ENCODE results near the gene DNAH17. TPM values are rescaled to one million over a fixed set of nuclear protein-coding genes. Genes with fewer than 3 reads are reported as not detected.
A peak's percentile ranks its signal among the peaks of the same experiment; 100 is the strongest.

DNAH17 gene
- total RNA-seq, 1 experiment from 2014 or later = 0.23 TPM

DNA sequence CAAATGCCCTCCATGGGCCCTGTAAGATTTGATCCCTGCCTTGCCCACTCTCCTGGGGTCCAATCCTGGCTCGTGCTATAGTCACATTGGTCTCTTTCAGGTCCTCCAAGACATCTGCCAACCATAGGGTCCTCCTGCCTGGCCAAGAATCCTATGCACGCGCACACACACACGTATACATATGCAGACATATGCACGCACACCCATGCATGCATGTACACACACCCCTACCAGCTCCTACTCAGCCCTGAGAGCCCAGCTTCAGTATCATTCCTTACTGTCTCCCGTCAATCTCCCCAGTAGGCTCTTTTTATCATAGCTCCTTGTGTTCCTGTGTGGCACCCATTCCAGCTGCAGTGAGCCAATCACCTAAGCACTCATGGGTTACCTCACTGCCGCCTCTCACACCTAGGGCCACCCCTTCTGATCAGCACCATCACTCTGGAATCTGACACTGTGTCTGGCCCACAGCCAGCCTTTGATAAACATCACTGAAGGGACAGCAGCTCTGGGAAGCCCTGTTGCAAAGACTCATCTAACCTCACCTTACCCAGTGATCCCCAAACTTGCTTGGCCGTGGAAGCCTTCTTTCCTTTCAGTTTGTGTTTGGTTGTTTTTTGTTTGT is 7.9 kb upstream of the DNAH17 start:
- no peaks in the 10 kb centered on the region for H3K36me3 ChIP-seq (ENCODE audit: control insufficient read depth, insufficient read depth, low read length)
- CTCF ChIA-PET = no interaction called here
- Mint-ChIP-seq H3K27ac (ENCODE audit: unreplicated experiment) (no peak overlapping the region), H3K9me3 (ENCODE audit: unreplicated experiment) (peaks cover 9% of the 10 kb centered on the region), H3K4me1 (ENCODE audit: low read depth, unreplicated experiment) (no peaks in the 10 kb centered on the region), H3K4me3 (ENCODE audit: unreplicated experiment) (no peak overlapping the region), H3K27me3 (ENCODE audit: insufficient read depth, unreplicated experiment) (peaks cover 2% of the 10 kb centered on the region), H3K36me3 (ENCODE audit: insufficient read depth, unreplicated experiment) (no peaks in the 10 kb centered on the region)
- TF ChIP-seq, protein P1, sequence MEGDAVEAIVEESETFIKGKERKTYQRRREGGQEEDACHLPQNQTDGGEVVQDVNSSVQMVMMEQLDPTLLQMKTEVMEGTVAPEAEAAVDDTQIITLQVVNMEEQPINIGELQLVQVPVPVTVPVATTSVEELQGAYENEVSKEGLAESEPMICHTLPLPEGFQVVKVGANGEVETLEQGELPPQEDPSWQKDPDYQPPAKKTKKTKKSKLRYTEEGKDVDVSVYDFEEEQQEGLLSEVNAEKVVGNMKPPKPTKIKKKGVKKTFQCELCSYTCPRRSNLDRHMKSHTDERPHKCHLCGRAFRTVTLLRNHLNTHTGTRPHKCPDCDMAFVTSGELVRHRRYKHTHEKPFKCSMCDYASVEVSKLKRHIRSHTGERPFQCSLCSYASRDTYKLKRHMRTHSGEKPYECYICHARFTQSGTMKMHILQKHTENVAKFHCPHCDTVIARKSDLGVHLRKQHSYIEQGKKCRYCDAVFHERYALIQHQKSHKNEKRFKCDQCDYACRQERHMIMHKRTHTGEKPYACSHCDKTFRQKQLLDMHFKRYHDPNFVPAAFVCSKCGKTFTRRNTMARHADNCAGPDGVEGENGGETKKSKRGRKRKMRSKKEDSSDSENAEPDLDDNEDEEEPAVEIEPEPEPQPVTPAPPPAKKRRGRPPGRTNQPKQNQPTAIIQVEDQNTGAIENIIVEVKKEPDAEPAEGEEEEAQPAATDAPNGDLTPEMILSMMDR (IDR thresholded peaks at IDR 0.05; ENCODE audit: insufficient read depth in 1 of 2, low read depth in 1 of 2, low read length in 1 of 2, severe bottlenecking in 1 of 2, unreplicated experiment in 1 of 2) = no peak
- no peaks in the 10 kb centered on the region for H3K9me3 ChIP-seq
- no peaks in the 10 kb centered on the region; the same call in 1 of the 2 replicates for H3K27me3 ChIP-seq (replicated peaks; ENCODE audit: control insufficient read depth, insufficient read depth, low read length)
- POLR2A ChIA-PET = no interaction called here
- DNase-seq = no peak
- H3K4me1 ChIP-seq = no peaks in the 10 kb centered on the region
- H3K4me3 ChIP-seq (ENCODE audit: low read depth, low read length) = no peak overlapping the region
- BruUV-seq (replicated peaks) = no TSS peak
- intact Hi-C loops (cut with micrococcal nuclease; ENCODE audit: unreplicated experiment) = no loop called here

DNA sequence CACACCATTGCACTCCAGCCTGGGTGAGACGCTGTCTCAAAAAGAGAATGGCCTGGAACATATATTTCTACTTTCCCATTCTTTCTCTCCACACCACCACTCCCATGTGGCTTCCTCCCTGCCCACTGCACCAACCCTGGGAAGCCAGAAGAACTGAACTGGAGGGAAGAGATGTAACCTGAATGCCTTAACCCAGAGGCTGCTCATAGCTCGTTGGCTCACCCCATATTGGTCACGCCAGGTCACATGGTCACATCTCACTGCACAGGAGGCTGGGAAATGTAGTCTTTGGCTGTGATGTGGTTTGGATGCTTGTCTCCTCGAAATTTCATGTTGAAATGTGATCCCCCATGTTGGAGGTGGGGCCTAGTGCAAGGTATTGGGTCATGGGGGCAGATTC is 5.9 kb upstream of the DNAH17 start:
- CTCF ChIA-PET = no interaction called here
- POLR2A ChIA-PET = interaction anchor here (1.0 kb wide), 1 partner anchor 41 kb away, joined by 15 read pairs; no protein-coding TSS in a partner anchor
- Histone ChIP-seq H3K4me3 (ENCODE audit: low read depth, low read length) (no peak overlapping the region), H3K4me1 (no peaks in the 10 kb centered on the region), H3K27me3 (replicated peaks; ENCODE audit: control insufficient read depth, insufficient read depth, low read length) (no peaks in the 10 kb centered on the region; the same call in 1 of the 2 replicates), H3K36me3 (ENCODE audit: control insufficient read depth, insufficient read depth, low read length) (no peaks in the 10 kb centered on the region), H3K9me3 (no peaks in the 10 kb centered on the region)
- intact Hi-C loops (cut with micrococcal nuclease; ENCODE audit: unreplicated experiment) = no loop called here
- H3K27me3 Mint-ChIP-seq (ENCODE audit: insufficient read depth, unreplicated experiment) = peaks cover 7% of the 10 kb centered on the region
- no peaks in the 10 kb centered on the region for H3K4me1 Mint-ChIP-seq (ENCODE audit: low read depth, unreplicated experiment)
- H3K9me3 Mint-ChIP-seq (ENCODE audit: unreplicated experiment) = peaks cover 9% of the 10 kb centered on the region
- no peak overlapping the region for H3K27ac Mint-ChIP-seq (ENCODE audit: unreplicated experiment)
- DNase-seq = peak in 1 of 2 experiments; percentile 34
- TF ChIP-seq, protein P1 (IDR thresholded peaks at IDR 0.05; ENCODE audit: insufficient read depth in 1 of 2, low read depth in 1 of 2, low read length in 1 of 2, severe bottlenecking in 1 of 2, unreplicated experiment in 1 of 2) = no peak
- BruUV-seq (replicated peaks) = no TSS peak
- no peaks in the 10 kb centered on the region for H3K36me3 Mint-ChIP-seq (ENCODE audit: insufficient read depth, unreplicated experiment)
- no peak overlapping the region for H3K4me3 Mint-ChIP-seq (ENCODE audit: unreplicated experiment)

DNA sequence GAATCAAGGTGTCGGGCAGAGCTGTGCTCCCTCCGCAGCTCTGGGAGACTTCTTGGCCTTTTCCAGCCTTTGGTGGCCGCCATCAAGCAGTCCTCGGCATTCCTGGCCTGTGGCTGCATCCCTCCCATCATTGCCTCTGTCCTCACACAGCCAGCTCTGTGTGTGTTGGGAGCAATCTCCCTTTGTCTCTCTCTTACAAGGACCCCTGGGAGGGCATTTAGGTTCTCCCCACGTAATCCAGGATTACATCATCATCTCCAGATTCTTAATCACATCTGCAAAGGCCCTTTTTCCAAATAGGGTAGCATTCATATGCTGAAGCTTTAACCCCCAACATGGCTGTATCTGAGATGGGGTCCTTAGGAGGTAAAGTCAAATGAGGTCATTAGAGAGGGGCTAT is 4.1 kb upstream of the DNAH17 start:
- Mint-ChIP-seq H3K4me3 (ENCODE audit: unreplicated experiment) (no peak overlapping the region), H3K27me3 (ENCODE audit: insufficient read depth, unreplicated experiment) (peaks cover 7% of the 10 kb centered on the region), H3K36me3 (ENCODE audit: insufficient read depth, unreplicated experiment) (no peaks in the 10 kb centered on the region), H3K4me1 (ENCODE audit: low read depth, unreplicated experiment) (no peaks in the 10 kb centered on the region), H3K9me3 (ENCODE audit: unreplicated experiment) (peaks cover 9% of the 10 kb centered on the region), H3K27ac (ENCODE audit: unreplicated experiment) (no peak overlapping the region)
- Histone ChIP-seq H3K27me3 (replicated peaks; ENCODE audit: control insufficient read depth, insufficient read depth, low read length) (no peaks in the 10 kb centered on the region; the same call in 1 of the 2 replicates), H3K36me3 (ENCODE audit: control insufficient read depth, insufficient read depth, low read length) (no peaks in the 10 kb centered on the region), H3K4me3 (ENCODE audit: low read depth, low read length) (no peak overlapping the region), H3K4me1 (no peaks in the 10 kb centered on the region), H3K9me3 (no peaks in the 10 kb centered on the region)
- no TSS peak for BruUV-seq (replicated peaks)
- TF ChIP-seq, protein P1 (IDR thresholded peaks at IDR 0.05; ENCODE audit: insufficient read depth in 1 of 2, low read depth in 1 of 2, low read length in 1 of 2, severe bottlenecking in 1 of 2, unreplicated experiment in 1 of 2) = no peak
- intact Hi-C loops (cut with micrococcal nuclease; ENCODE audit: unreplicated experiment) = no loop called here
- ChIA-PET CTCF (interaction anchor here (1.0 kb wide), 1 partner anchor 127 kb away, joined by 4 read pairs; no protein-coding TSS in a partner anchor), POLR2A (no interaction called here)
- no peak for DNase-seq
